PC-9 (cell line): Measurements from ENCODE around the gene PARG. TPM values are rescaled to one million over a fixed set of nuclear protein-coding genes. Genes with fewer than 3 reads are reported as not detected.
"Not testable (repeated sequence)": the region's sequence is repeated elsewhere in the genome, so short reads cannot be mapped to it uniquely, and the experiment has no call there.

Experiments used
- BruUV-seq: library from RNA; stranded (reverse); fragments of 400-500 nt; replicated peaks from 2 replicates; lab custom pipeline; 2021; lab: Mats Ljungman, UMichigan
- CTCF ChIA-PET: fragments of 300-600 bp; sonication (Branson Sonifier 250); formaldehyde crosslinking; loops from one replicate; lab custom pipeline; 2022; ENCODE audit warnings: antibody characterized with exemption; lab: Charles Lee
- POLR2A ChIA-PET: fragments of 300-600 bp; sonication (Branson Sonifier 250); formaldehyde crosslinking; loops from one replicate; lab custom pipeline; 2022; ENCODE audit warnings: antibody characterized with exemption; ENCODE audit not compliant: unreplicated experiment; lab: Charles Lee
- DNase-seq, 2 experiments: peaks; one replicate each; pipeline versions ENCODE4 v3.0.0 to v3.0.0-alpha.2; 2015 to 2022; ENCODE audit warnings: mixed read lengths in 1 of 2
- H2AFZ ChIP-seq: fragments of 200-600 bp; sonication (generic); 2 replicates; pipeline ENCODE4 v1.8.1; 2017; ENCODE audit warnings: antibody characterized with exemption
- H3F3A ChIP-seq: fragments of 200-600 bp; sonication (generic); 2 replicates; pipeline ENCODE4 v1.8.1; 2017; ENCODE audit warnings: antibody characterized with exemption, mild to moderate bottlenecking, low read depth; ENCODE audit not compliant: insufficient read depth
- H3K27ac ChIP-seq: fragments of 200-600 bp; sonication (generic); 2 replicates; pipeline ENCODE4 v1.6.1; 2016; ENCODE audit warnings: mixed run types
- H3K27me3 ChIP-seq: fragments of 200-600 bp; sonication (generic); 2 replicates; pipeline ENCODE4 v1.6.1; 2016; ENCODE audit warnings: low read depth, mixed run types; ENCODE audit not compliant: insufficient read depth
- H3K36me3 ChIP-seq: fragments of 200-600 bp; sonication (generic); 2 replicates; pipeline ENCODE4 v1.6.1; 2016; ENCODE audit warnings: low read depth, mixed run types
- H3K4me1 ChIP-seq: fragments of 200-600 bp; sonication (generic); replicated peaks from 2 replicates; pipeline ENCODE4 v1.6.1; 2016; ENCODE audit warnings: mixed run types; ENCODE audit not compliant: insufficient read depth
- H3K4me2 ChIP-seq: fragments of 200-600 bp; sonication (generic); 2 replicates; pipeline ENCODE4 v1.6.1; 2017; ENCODE audit warnings: mixed run types
- H3K4me3 ChIP-seq: fragments of 200-600 bp; sonication (generic); 2 replicates; pipeline ENCODE4 v1.6.1; 2016; ENCODE audit warnings: mixed run types
- H3K79me2 ChIP-seq: fragments of 200-600 bp; sonication (generic); 2 replicates; pipeline ENCODE4 v1.6.1; 2017; ENCODE audit warnings: low read depth, mixed run types
- H3K9me2 ChIP-seq: fragments of 200-600 bp; sonication (generic); 2 replicates; pipeline ENCODE4 v1.8.1; 2017; ENCODE audit warnings: mild to moderate bottlenecking; ENCODE audit not compliant: insufficient read depth
- H3K9me3 ChIP-seq: fragments of 200-600 bp; sonication (generic); 2 replicates; pipeline ENCODE4 v1.8.1; 2016; ENCODE audit warnings: low read depth; ENCODE audit not compliant: insufficient read depth
- H4K20me1 ChIP-seq: fragments of 200-600 bp; sonication (generic); 2 replicates; pipeline ENCODE4 v1.8.1; 2017; ENCODE audit not compliant: insufficient read depth
- CTCF ChIP-seq: fragments of 200-600 bp; sonication (generic); conservative IDR thresholded peaks from 2 replicates; pipeline ENCODE4 v1.6.1; 2017; ENCODE audit warnings: mixed run types, antibody characterized with exemption, mild to moderate bottlenecking, moderate library complexity
- EZH2 ChIP-seq: fragments of 200-600 bp; sonication (generic); IDR thresholded peaks from 2 replicates; pipeline ENCODE4 v1.8.0; 2017; ENCODE audit warnings: antibody characterized with exemption, low read depth
- intact Hi-C: fragments of 100-400 bp; cut with micrococcal nuclease; formaldehyde crosslinking; loops from one replicate; pipeline ENCODE4 v1.10.0; 2022; ENCODE audit not compliant: unreplicated experiment
- total RNA-seq: library from RNA; stranded (reverse); gene quantifications from 2 replicates; pipeline ENCODE4 v1.2.3, GENCODE V29; 2021

The PARG gene
- total RNA-seq, 1 experiment from 2014 or later = 38.8 TPM

GRCh38 chr10:49844775-49845595, 96.8 kb downstream of the PARG start:
- Histone ChIP-seq H3K4me3 (no peak overlapping the region), H3K9me3 (no peaks in the 10 kb centered on the region), H3K36me3 (peaks cover 25% of the 10 kb centered on the region; the same call in 1 of the 2 replicates), H3K4me1 (peaks cover 14% of the 10 kb centered on the region), H3K79me2 (no peaks in the 10 kb centered on the region), H3K9me2 (no peaks in the 10 kb centered on the region), H3K27ac (peak overlapping the region; percentile 44; the same call in 1 of the 2 replicates), H3F3A (peaks cover 10% of the 10 kb centered on the region), H3K27me3 (no peaks in the 10 kb centered on the region), H3K4me2 (peak overlapping the region; percentile 37), H4K20me1 (no peaks in the 10 kb centered on the region; the same call in 1 of the 2 replicates), H2AFZ (no peak overlapping the region)
- CTCF ChIA-PET = no interaction called here
- DNase-seq = peak in 1 of 2 experiments; percentile 78
- intact Hi-C loops = no loop called here
- no TSS peak for BruUV-seq
- POLR2A ChIA-PET = no interaction called here
- no peak for TF ChIP-seq EZH2
- no peak for TF ChIP-seq CTCF

GRCh38 chr10:49842333-49842628, 99.5 kb downstream of the PARG start:
- intact Hi-C loops, H3K4me2 ChIP-seq, CTCF ChIA-PET, H3K4me3 ChIP-seq, H3K27ac ChIP-seq, H3K79me2 ChIP-seq, BruUV-seq, POLR2A ChIA-PET, H3K9me3 ChIP-seq, H3K9me2 ChIP-seq, H2AFZ ChIP-seq, DNase-seq, H4K20me1 ChIP-seq, H3K27me3 ChIP-seq: not testable (repeated sequence)
- peaks cover 46% of the 10 kb centered on the region; the same call in 1 of the 2 replicates for H3K36me3 ChIP-seq
- peaks cover 10% of the 10 kb centered on the region for H3F3A ChIP-seq
- H3K4me1 ChIP-seq = peaks cover 14% of the 10 kb centered on the region

GRCh38 chr10:49841615-49842332, 100.1 kb downstream of the PARG start:
- TF ChIP-seq EZH2 (no peak), CTCF (no peak)
- Histone ChIP-seq H4K20me1 (no peaks in the 10 kb centered on the region; the same call in 1 of the 2 replicates), H3K9me2 (no peaks in the 10 kb centered on the region), H2AFZ (no peak overlapping the region), H3K27ac (no peak overlapping the region), H3K36me3 (peaks cover 46% of the 10 kb centered on the region; the same call in 1 of the 2 replicates), H3K4me1 (peaks cover 14% of the 10 kb centered on the region), H3K79me2 (no peaks in the 10 kb centered on the region), H3K9me3 (no peaks in the 10 kb centered on the region), H3K4me3 (no peak overlapping the region), H3F3A (peaks cover 10% of the 10 kb centered on the region), H3K4me2 (no peak overlapping the region), H3K27me3 (no peaks in the 10 kb centered on the region)
- intact Hi-C loops = no loop called here
- CTCF ChIA-PET = no interaction called here
- BruUV-seq = no TSS peak
- no peak for DNase-seq
- POLR2A ChIA-PET = no interaction called here
